ENCODE data around the gene SCAI. TPM values are rescaled to one million over a fixed set of nuclear protein-coding genes. Genes with fewer than 3 reads are reported as not detected.
"Not testable (repeated sequence)": the region's sequence is repeated elsewhere in the genome, so short reads cannot be mapped to it uniquely, and the experiment has no call there.

Gene SCAI
- total RNA-seq: 11.0 and 13.4 TPM in 2 replicates

DNA sequence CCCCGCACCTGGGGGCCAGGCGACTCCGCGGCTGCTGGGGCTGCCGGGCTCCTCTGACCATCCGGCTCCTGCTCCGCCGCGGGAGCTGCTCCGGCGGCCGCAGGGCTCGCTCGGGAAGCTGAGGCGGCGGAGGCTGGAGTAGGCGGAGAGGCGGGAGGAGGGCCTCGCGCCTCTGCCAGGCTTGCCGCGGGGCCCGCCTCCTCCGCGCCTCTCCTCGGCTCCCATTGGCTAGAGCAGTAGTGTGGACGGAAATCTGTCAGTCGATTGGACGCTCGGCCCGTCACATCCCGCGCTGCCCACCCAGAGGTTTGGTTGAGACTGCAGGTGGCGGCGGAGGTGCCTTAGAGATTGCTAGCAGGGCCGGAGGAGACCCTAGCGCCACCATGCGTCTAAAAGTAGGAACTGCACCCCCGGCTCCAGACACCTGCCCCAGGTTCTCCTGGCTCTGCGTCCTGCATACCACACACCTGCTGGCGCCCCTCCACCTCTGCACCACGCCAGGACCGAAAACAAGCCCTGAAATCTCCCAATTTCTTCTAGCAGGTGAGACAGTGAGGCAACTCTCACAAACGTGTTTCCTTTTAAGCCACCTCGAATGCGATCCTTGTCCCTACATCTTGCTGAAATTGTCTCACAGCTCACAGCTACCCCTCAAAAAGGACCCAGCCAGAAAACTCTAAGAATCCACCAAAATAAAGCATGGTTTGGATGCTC is at the start of gene SCAI:
Gene SCAI (minus strand): TSS at position 152 of the 714 bp plus-strand sequence. CDS start 91 bp downstream, at position 61.
- H3K4me1 Mint-ChIP-seq: peaks cover 33% of the 10 kb centered on the region
- H3K9me3 Mint-ChIP-seq: no peaks in the 10 kb centered on the region
- H3K4me3 Mint-ChIP-seq: peak within 1 kb of the TSS; percentile 100
- H3K36me3 Mint-ChIP-seq (ENCODE audit: low read depth): peaks cover 18% of the 10 kb centered on the region
- intact Hi-C loops (cut with micrococcal nuclease): loop anchor here (1.0 to 10.0 kb wide), 10 partner anchors 9 to 373 kb away; partner anchors contain the start of genes GOLGA1, HSPA5, NR6A1 and PPP6C
- H3K27me3 Mint-ChIP-seq: no peaks in the 10 kb centered on the region
- peak within 1 kb of the TSS; percentile 95 for H3K27ac Mint-ChIP-seq
- peak; percentile 99 for DNase-seq

- intact Hi-C loops (cut with micrococcal nuclease): no loop called here
- peaks cover 9% of the 10 kb centered on the region for H3K36me3 Mint-ChIP-seq (ENCODE audit: low read depth)
- H3K9me3 Mint-ChIP-seq: no peaks in the 10 kb centered on the region
Measured at GRCh38 chr9:125190361-125190801, 47.1 kb upstream of the SCAI start.

DNA sequence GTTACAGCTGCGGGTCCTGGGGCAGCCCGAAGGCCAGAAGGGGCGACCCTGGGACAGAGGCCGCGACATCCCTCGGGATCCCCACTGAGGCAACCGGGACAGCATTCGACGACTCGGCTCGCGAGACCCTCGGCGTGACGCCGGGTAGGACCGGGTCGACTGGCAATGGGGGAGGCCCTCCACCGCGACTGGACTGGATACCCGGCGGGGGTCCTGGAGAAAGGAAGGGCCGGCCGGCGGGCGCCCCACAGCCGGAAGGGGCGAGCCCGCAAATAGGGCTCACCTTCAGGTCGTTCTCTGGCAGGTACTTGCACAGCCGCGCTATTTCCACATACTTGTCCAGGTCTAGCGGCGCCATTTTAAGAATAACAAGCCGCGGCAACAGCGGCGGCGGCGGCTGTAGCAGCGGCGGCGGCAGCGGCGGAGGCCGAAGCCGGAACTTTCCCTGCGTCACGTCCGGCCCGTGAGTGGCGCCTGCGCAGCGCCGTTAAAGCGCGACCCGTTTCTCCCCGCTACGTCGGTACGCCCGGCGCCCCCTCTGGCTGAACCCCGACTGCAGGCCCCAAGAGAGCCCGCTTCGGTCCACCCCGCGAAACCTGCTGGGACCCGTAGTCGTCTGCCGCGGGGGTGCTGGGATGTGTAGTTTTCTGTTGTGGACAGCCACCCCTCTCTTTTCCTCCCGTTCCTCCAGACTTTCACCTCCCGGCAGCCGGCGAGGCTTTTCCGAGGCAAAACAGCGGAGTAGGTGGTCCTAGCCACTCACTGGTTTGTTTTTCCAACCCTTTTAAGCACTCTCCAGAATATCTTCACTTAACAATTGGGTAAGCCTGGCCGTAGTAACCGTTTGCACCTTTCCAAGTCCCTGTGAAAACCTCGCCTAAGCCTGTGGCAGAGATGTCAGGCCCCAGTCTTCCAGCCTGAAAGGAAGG is 46.3 kb upstream of the SCAI start, which contains the start of gene PPP6C:
Gene PPP6C (minus strand): TSS at position 443 of the 929 bp plus-strand sequence. CDS start 85 bp downstream, at position 358.
- Mint-ChIP-seq H3K27me3 (no peaks in the 10 kb centered on the region), H3K4me3 (peak within 1 kb of the TSS; percentile 98), H3K27ac (peak within 1 kb of the TSS; percentile 96), H3K36me3 (ENCODE audit: low read depth) (peaks cover 9% of the 10 kb centered on the region), H3K4me1 (peaks cover 30% of the 10 kb centered on the region), H3K9me3 (no peaks in the 10 kb centered on the region)
- DNase-seq: peak; percentile 99
- intact Hi-C loops (cut with micrococcal nuclease): loop anchor here (1.0 to 2.0 kb wide), 6 partner anchors 11 to 327 kb away; partner anchors contain the start of genes ARPC5L, GOLGA1, HSPA5 and RABEPK

More at GRCh38 chr9:125190361-125190801, 47.1 kb upstream of the SCAI start:
- peak; percentile 74 for DNase-seq
- Mint-ChIP-seq H3K27me3 (no peaks in the 10 kb centered on the region), H3K4me3 (peak overlapping the region; percentile 98), H3K27ac (peak overlapping the region; percentile 96), H3K4me1 (peaks cover 37% of the 10 kb centered on the region)

DNA sequence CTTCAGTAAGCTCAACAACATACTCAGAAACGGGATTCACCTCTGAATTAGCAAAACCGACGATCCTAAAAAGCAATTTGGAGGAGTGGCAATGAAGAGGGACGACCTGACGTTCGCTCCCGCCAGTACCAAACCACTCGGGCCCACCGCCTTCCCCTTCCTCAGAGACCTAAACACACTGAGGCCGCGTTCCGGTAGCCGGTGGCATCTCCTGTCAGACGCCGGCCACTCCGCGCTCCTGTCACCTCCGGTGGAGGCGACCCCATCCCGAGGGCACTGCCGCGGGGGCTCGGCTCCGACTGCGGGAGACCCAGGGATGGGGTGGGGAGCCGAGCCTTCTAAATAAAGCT is 45.7 kb upstream of the SCAI start:
- Mint-ChIP-seq H3K9me3 (no peaks in the 10 kb centered on the region), H3K36me3 (ENCODE audit: low read depth) (peaks cover 10% of the 10 kb centered on the region), H3K4me1 (peaks cover 28% of the 10 kb centered on the region), H3K4me3 (peak overlapping the region; percentile 98), H3K27ac (peak overlapping the region; percentile 96), H3K27me3 (no peaks in the 10 kb centered on the region)
- intact Hi-C loops (cut with micrococcal nuclease): loop anchor here (1.0 to 2.0 kb wide), 6 partner anchors 11 to 326 kb away; partner anchors contain the start of genes ARPC5L, GOLGA1, HSPA5 and RABEPK
- DNase-seq: peak; percentile 83

DNA sequence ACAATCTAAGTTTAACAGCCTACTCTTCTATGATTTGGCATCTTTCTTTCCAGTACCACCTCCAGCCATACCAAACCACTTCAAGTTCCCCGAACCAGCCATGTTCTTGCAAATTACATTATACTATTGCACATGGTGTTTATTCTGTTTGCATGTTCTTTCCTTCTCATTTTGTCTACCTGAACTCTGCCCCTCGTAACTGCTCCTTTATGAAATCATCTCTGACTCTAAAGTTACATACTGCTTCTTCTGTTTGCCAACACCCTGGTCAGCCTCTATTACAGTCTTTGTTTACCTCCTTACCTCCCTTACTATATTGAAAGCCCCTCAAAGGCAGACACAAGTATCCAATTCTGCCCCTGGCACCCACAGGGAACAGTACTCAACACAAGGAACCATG is 40.2 kb upstream of the SCAI start:
- no peak overlapping the region for H3K4me3 Mint-ChIP-seq
- H3K27ac Mint-ChIP-seq: no peak overlapping the region
- peaks cover 29% of the 10 kb centered on the region for H3K4me1 Mint-ChIP-seq

GRCh38 chr9:125183054-125183453 is 39.7 kb upstream of the SCAI start:
- DNase-seq: no peak
- no peaks in the 10 kb centered on the region for H3K27me3 Mint-ChIP-seq
- peaks cover 5% of the 10 kb centered on the region for H3K9me3 Mint-ChIP-seq
- peaks cover 27% of the 10 kb centered on the region for H3K36me3 Mint-ChIP-seq (ENCODE audit: low read depth)
- peaks cover 29% of the 10 kb centered on the region for H3K4me1 Mint-ChIP-seq
- H3K27ac Mint-ChIP-seq: no peak overlapping the region
- H3K4me3 Mint-ChIP-seq: no peak overlapping the region
- intact Hi-C loops (cut with micrococcal nuclease): no loop called here

More for the DNA sequence above, 40.2 kb upstream of the SCAI start:
- H3K27me3 Mint-ChIP-seq: no peaks in the 10 kb centered on the region
- intact Hi-C loops (cut with micrococcal nuclease): no loop called here
- DNase-seq: no peak
- H3K36me3 Mint-ChIP-seq (ENCODE audit: low read depth): peaks cover 28% of the 10 kb centered on the region
- peaks cover 5% of the 10 kb centered on the region for H3K9me3 Mint-ChIP-seq

DNA sequence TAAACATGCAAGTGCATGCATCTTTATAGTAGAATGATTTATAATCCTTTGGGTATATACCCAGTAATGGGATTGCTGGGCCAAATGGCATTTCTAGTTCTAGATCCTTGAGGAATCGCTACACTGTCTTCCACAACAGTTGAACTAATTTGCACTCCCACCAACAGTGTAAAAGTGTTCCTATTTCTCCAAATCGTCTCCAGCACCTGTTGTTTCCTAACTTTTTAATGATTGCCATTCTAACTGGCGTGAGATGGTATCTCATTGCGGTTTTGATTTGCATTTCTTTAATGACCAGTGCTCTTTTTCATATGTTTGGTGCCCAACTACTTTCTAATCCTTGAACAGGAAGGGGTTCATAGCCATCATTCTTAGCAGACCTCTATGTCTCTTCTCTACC is 38.4 kb upstream of the SCAI start:
- peaks cover 22% of the 10 kb centered on the region for H3K4me1 Mint-ChIP-seq

GRCh38 chr9:125180876-125181275 is 37.5 kb upstream of the SCAI start:
- Mint-ChIP-seq H3K36me3 (ENCODE audit: low read depth) (peaks cover 23% of the 10 kb centered on the region), H3K4me1 (peaks cover 28% of the 10 kb centered on the region)

More for the DNA sequence above, 38.4 kb upstream of the SCAI start:
- H3K36me3 Mint-ChIP-seq (ENCODE audit: low read depth): peaks cover 21% of the 10 kb centered on the region
- H3K27me3 Mint-ChIP-seq; intact Hi-C loops (cut with micrococcal nuclease); H3K27ac Mint-ChIP-seq; H3K4me3 Mint-ChIP-seq; H3K9me3 Mint-ChIP-seq; DNase-seq: not testable (repeated sequence)

DNA sequence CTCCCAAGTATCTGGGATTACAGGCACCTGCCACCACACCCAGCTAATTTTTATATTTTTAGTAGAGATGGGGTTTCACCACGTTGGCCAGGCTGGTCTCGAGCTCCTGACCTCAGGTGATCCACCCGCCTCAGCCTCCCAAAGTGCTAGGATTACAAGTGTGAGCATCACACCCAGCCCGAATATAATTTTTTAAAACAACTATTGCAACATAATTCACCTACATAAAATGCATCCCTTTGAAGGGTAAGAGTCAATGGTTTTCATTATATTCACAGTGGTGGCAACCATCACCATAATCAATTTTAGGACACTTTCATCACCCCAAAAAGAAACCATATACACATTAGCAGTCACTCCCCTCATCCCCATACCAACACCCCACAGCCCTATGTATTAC is 36.4 kb upstream of the SCAI start:
- peaks cover 24% of the 10 kb centered on the region for H3K36me3 Mint-ChIP-seq (ENCODE audit: low read depth)
- H3K27ac Mint-ChIP-seq; H3K9me3 Mint-ChIP-seq; H3K4me3 Mint-ChIP-seq; DNase-seq; H3K27me3 Mint-ChIP-seq; intact Hi-C loops (cut with micrococcal nuclease): not testable (repeated sequence)
- peaks cover 27% of the 10 kb centered on the region for H3K4me1 Mint-ChIP-seq

More at GRCh38 chr9:125180876-125181275, 37.5 kb upstream of the SCAI start:
- H3K27me3 Mint-ChIP-seq: no peaks in the 10 kb centered on the region
- intact Hi-C loops (cut with micrococcal nuclease): no loop called here
- peaks cover 5% of the 10 kb centered on the region for H3K9me3 Mint-ChIP-seq
- H3K4me3 Mint-ChIP-seq: no peak overlapping the region
- DNase-seq: no peak
- H3K27ac Mint-ChIP-seq: no peak overlapping the region

- no peak for DNase-seq
- Mint-ChIP-seq H3K4me3 (no peak overlapping the region), H3K36me3 (ENCODE audit: low read depth) (peaks cover 18% of the 10 kb centered on the region), H3K4me1 (peaks cover 23% of the 10 kb centered on the region), H3K27me3 (no peaks in the 10 kb centered on the region), H3K9me3 (peaks cover 2% of the 10 kb centered on the region), H3K27ac (no peak overlapping the region)
- intact Hi-C loops (cut with micrococcal nuclease): no loop called here
Measured at GRCh38 chr9:125177888-125178287, 34.6 kb upstream of the SCAI start.

DNA sequence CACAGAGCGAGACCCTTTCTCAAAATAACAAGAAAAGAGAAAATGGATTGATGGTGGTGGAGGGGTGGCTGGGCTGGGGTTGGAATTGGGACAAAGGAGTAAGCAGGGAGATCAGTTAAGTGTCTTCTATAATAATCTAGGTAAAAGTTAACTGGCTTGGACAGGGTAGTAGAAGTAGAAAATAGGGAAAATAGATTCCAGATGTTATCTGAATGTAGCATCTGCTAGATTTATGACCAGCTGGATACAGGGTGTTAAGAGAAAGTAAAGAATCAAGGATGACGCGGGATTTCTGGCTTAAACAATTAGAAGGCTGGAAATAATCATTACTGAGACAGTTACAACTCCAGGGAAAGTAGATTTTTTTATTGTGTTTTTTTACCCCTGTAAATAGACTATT is 33.3 kb upstream of the SCAI start:
- Mint-ChIP-seq H3K27me3 (no peaks in the 10 kb centered on the region), H3K27ac (no peak overlapping the region), H3K4me3 (no peak overlapping the region), H3K9me3 (no peaks in the 10 kb centered on the region), H3K4me1 (peaks cover 29% of the 10 kb centered on the region), H3K36me3 (ENCODE audit: low read depth) (peaks cover 18% of the 10 kb centered on the region)
- DNase-seq: no peak
- intact Hi-C loops (cut with micrococcal nuclease): no loop called here

GRCh38 chr9:125172031-125172755 is 28.9 kb upstream of the SCAI start:
- peaks cover 29% of the 10 kb centered on the region for H3K36me3 Mint-ChIP-seq (ENCODE audit: low read depth)
- H3K4me3 Mint-ChIP-seq: no peak overlapping the region
- peaks cover 20% of the 10 kb centered on the region for H3K4me1 Mint-ChIP-seq
- H3K9me3 Mint-ChIP-seq: no peaks in the 10 kb centered on the region
- intact Hi-C loops (cut with micrococcal nuclease): no loop called here
- no peak for DNase-seq
- no peak overlapping the region for H3K27ac Mint-ChIP-seq
- no peaks in the 10 kb centered on the region for H3K27me3 Mint-ChIP-seq

DNA sequence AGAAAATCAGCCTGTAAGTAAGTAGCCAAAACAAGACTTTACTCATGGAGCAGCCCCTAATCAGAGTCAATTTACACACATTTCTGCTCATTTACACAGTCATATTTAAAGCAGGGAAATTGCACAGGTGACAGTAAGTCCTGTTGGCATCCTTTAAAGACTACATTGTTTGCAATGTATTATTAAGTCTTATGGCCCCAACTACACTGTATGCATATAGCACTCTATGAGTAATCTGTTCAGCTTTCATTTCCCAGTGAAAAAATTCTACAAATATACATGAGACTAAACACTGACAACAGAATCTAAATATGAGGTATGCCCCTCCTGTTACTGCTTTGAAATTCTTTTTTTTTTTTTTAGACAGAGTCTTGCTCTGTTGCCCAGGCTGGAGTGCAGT is 26.6 kb upstream of the SCAI start:
- peaks cover 12% of the 10 kb centered on the region for H3K4me1 Mint-ChIP-seq
- DNase-seq: no peak
- no peaks in the 10 kb centered on the region for H3K27me3 Mint-ChIP-seq
- no peak overlapping the region for H3K4me3 Mint-ChIP-seq
- peaks cover 32% of the 10 kb centered on the region for H3K36me3 Mint-ChIP-seq (ENCODE audit: low read depth)
- no peaks in the 10 kb centered on the region for H3K9me3 Mint-ChIP-seq
- intact Hi-C loops (cut with micrococcal nuclease): no loop called here
- no peak overlapping the region for H3K27ac Mint-ChIP-seq

Measured in activated CD4-positive, alpha-beta T cell treated with anti-CD3 and anti-CD28 coated beads, Interleukin-2, amount 10 ng/mL, durations not matched to agents 24 days and 14 days (primary cell).